Activated CD8-positive, alpha-beta memory T cell treated with anti-CD3 and anti-CD28 coated beads for 4 hours (primary cell): Measurements from ENCODE around the gene GAST.

ENCODE experiments used
- DNase-seq, 2 donors: peaks; one replicate each; pipeline ENCODE4 v3.0.0-alpha.2; 2020; ENCODE audit warnings: low read depth in 2 of 2

GAST gene

DNA sequence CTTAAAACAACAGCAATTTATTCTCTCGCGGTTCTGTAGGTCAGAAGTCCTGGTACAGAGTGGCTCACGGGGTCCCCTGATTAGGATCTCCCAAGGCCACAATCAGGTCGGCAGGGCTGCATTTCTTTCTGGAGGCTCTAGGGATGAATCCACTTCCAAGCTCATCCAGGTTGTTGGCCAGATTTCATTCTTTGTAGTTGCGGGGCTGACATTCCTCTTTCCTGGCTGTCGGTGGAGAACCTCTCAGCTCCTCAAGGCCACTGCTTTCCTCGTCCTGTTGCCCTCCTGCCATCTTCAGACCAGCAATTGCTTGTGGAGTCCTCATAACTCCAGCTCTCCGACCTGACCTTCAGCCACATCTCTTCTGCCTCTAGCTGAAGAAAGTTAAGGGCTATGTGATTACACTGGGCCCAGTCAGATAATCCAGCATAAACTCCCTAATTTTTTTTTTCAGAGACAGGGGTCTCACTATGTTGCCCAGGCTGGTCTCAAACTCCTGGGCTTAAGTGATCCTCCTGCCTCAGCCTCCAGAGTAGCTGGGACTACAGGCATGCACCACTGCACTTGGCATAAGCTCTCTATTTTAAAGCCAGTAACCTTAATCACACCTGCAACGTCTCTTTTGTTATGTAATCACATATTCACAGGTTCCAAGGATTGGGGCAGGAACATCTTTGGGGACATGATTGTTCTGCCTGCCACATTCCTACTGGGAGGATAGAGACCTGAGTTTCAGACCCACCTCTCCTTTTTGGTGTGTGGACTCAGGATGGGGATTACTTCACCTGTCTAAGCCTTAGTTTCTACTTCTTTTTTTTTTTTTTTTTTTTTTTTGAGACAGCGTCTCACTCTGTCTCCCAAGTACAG, 4.1 kb upstream of the GAST start:
- DNase-seq = no peak

GRCh38 chr17:41710472-41711090, 1.6 kb upstream of the GAST start:
- no peak for DNase-seq

- DNase-seq = no peak
Measured at GRCh38 chr17:41717408-41718286, 5.5 kb downstream of the GAST start.

GRCh38 chr17:41718287-41718645, 6.1 kb downstream of the GAST start:
- DNase-seq = no peak

GRCh38 chr17:41722231-41722630, 10.1 kb downstream of the GAST start:
- DNase-seq = no peak

DNA sequence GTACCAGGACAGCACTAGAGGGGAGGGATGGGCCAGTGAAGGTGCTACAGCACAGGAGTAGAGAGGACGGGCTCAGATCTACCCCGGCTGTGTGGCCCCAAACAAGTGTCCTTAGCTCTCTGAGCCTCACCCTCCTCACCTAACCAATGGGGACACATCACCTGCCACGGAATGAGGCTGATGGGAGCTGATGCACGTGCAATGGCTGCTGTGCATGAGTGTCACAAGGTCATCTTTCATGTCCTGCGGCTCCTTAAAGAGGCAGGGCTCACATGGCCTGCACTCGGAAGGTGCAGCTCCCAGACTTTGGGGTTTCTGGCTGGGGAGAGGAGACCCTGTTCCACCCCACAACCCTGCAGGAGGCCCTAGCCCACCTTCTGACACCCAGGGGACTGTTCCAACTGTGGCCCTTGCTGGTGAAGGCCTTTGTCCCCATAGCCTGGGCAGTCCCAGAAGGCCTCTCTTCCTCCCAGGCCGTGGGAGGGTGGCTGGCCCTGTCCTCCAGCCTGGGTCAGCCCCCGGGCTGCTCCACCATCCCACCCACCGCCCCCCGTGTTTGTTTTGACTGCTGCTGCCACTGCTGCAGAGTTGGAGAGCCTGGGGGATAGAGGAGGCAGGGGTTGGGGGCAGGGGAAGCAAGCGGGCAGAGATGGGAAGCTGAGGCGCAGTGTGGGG, 11.8 kb downstream of the GAST start:
- no peak for DNase-seq

- no peak for DNase-seq
Measured at GRCh38 chr17:41724476-41725050, 12.4 kb downstream of the GAST start.

GRCh38 chr17:41725134-41725533, 13.0 kb downstream of the GAST start:
- no peak for DNase-seq

DNA sequence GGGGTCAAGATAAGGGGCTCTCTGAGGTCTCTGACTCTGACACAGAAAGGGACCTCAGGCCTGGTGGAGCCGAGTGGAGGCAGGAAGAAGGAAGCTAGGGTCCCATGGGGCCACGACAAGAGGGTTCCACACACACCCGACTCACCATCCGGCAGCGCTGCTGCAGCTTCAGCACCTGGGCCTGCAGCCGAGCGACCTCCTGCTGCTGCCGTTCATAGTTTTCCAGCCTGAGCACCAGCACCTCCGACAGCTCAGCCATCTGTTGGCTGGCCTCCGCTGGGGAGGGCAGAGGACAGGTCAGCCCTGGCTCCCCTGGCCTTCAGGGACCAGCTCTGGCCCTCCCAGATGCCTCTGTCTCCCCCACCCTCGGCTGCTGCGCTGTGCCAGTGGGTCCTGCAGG, 15.9 kb downstream of the GAST start:
- no peak for DNase-seq

DNA sequence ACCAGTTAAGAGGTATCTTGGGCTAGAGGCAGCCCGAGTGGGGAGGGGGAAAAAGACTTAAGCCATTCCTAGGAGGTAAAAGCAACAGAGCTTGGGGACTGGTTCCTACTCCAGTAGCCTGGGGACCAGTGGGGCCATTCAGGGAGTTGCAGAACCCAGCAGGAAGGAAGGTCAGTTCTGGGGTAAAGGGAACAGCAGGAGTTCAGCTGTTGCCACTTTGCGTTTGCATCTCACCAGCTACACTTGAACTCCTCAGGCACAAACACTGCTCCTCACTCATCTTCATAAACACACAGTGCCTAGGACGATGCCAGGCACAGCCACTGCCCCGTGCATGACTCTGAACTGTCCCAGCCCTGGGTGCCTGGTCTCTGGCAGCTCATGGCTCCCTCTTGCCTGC, 18.3 kb downstream of the GAST start:
- DNase-seq = no peak

- no peak for DNase-seq
Measured at GRCh38 chr17:41731836-41732235, 19.7 kb downstream of the GAST start.

DNA sequence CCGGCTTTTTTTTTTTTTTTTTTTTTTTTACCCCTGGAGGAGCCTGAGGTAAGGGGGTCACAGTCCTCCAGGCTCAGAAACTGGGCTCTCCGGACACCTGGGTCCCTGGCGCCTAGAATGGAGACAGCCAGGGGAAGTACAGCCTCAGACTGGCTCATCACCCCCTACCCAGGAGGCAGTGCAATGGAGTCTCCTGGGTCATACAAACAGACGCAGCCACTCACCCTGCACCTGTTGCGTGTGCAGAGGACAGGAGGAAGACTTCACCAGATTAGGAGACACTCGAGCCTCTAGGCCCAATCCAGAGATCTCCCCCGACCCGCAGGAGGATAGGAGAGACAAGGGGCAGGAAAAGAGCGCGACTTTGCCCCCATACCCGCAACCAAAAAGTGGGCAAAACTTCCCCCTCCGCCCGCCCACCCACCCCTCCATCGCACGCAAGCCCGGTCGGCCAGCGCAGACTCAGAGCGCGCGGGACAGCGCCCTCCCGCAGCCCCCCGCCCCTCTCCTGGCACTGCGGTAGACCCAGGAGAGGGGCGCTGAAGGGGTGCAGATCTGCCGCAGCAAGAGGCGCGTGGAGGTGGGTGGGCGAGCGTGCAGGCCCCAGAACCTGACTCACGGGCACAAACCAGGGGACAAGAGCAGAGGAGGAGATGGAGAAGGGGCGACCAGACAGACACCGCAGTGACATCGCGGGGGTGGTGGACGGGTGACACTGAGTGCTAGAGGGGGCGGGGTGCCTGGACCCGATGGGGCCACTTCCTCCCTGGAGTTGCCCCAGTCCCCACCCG, 21.4 kb downstream of the GAST start:
- no peak for DNase-seq

GRCh38 chr17:41734139-41734948, 22.2 kb downstream of the GAST start, which contains the start of gene HAP1:
Gene HAP1, minus strand, starts transcription at chr17:41734643. Its CDS starts 9 bp downstream, at chr17:41734634.
- no peak for DNase-seq

GRCh38 chr17:41734949-41735313, 22.8 kb downstream of the GAST start:
- DNase-seq = no peak

- DNase-seq = no peak
Measured at GRCh38 chr17:41735744-41736143, 23.6 kb downstream of the GAST start.

- DNase-seq = no peak
Measured at GRCh38 chr17:41736983-41737679, 25.0 kb downstream of the GAST start.

GRCh38 chr17:41737680-41738023, 25.5 kb downstream of the GAST start:
- no peak for DNase-seq

GRCh38 chr17:41738077-41738800, 26.1 kb downstream of the GAST start:
- DNase-seq = peak; percentile 55 to 56

DNA sequence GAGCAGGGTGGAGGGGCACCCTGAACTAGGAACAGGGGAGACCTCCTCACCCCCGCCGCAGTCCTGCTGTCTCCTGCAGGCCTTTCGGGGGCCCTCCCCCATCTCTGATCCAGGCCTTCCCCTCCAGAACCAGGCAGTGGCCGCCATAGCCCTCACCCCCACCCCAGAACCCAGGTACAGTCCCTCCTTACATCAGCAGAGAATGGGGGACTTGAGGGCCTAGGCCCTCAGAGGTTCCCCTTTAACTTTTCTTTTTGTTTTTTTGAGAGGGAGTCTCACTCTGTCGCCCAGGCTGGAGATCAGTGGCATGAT, 26.6 kb downstream of the GAST start:
- DNase-seq = no peak
